Neural cell (in vitro differentiated cells): ENCODE measurements around the gene TNRC6C. TPM values are rescaled to one million over a fixed set of nuclear protein-coding genes. Genes with fewer than 3 reads are reported as not detected.

ENCODE experiments used
- H2AFZ ChIP-seq: fragments of 200-600, 300-800 bp; sonication (generic), shearing (Covaris generic); 2 replicates; pipeline ENCODE4 v1.6.0; 2014; ENCODE audit warnings: low read depth, mild to moderate bottlenecking, antibody characterized with exemption, low read length, moderate library complexity
- H3F3A ChIP-seq: fragments of 200-600 bp; shearing (Covaris generic); 2 replicates; pipeline ENCODE4 v1.6.1; 2016; ENCODE audit warnings: mild to moderate bottlenecking, moderate library complexity, mixed read lengths, antibody characterized with exemption, low read length; ENCODE audit not compliant: insufficient read depth, poor library complexity, severe bottlenecking
- H3K27ac ChIP-seq: fragments of 200-600, 300-800 bp; sonication (generic), shearing (Covaris generic); 2 replicates; pipeline ENCODE4 v1.5.1; 2014; ENCODE audit warnings: mild to moderate bottlenecking, low read length, moderate library complexity
- H3K27me3 ChIP-seq: fragments of 300-800, 200-600 bp; sonication (generic), shearing (Covaris generic); 2 replicates; pipeline ENCODE4 v1.6.0; 2014; ENCODE audit warnings: mild to moderate bottlenecking, low read depth, low read length, moderate library complexity; ENCODE audit not compliant: insufficient read depth
- H3K36me3 ChIP-seq: fragments of 300-800, 200-600 bp; sonication (generic), shearing (Covaris generic); 2 replicates; pipeline ENCODE4 v1.5.1; 2014; ENCODE audit warnings: mild to moderate bottlenecking, antibody characterized with exemption, low read length, moderate library complexity; ENCODE audit not compliant: insufficient read depth
- H3K4me2 ChIP-seq: fragments of 300-800, 200-600 bp; sonication (generic), shearing (Covaris generic); 2 replicates; pipeline ENCODE4 v1.6.0; 2014; ENCODE audit warnings: mild to moderate bottlenecking, low read length
- H3K4me3 ChIP-seq: fragments of 300-800, 200-600 bp; sonication (generic), shearing (Covaris generic); 2 replicates; pipeline ENCODE4 v1.5.1; 2014; ENCODE audit warnings: mild to moderate bottlenecking, low read length, moderate library complexity
- H3K79me2 ChIP-seq: fragments of 200-600 bp; shearing (Covaris generic); replicated peaks from 2 replicates; pipeline ENCODE4 v1.6.0; 2014; ENCODE audit warnings: mild to moderate bottlenecking, low read length, moderate library complexity; ENCODE audit not compliant: insufficient read depth
- H3K9ac ChIP-seq: fragments of 300-800, 200-600 bp; sonication (generic), shearing (Covaris generic); 2 replicates; pipeline ENCODE4 v1.6.1; 2016; ENCODE audit warnings: mild to moderate bottlenecking, low read length, mixed read lengths
- H3K9me2 ChIP-seq: fragments of 200-600 bp; shearing (Covaris generic); 2 replicates; pipeline ENCODE4 v1.6.1; 2016; ENCODE audit warnings: mild to moderate bottlenecking, low read length, mixed read lengths; ENCODE audit not compliant: insufficient read depth
- H3K9me3 ChIP-seq: fragments of 200-600, 300-800 bp; sonication (generic), shearing (Covaris generic); 2 replicates; pipeline ENCODE4 v1.6.1; 2016; ENCODE audit warnings: mild to moderate bottlenecking, mixed run types, low read length, moderate library complexity, mixed read lengths
- H4K20me1 ChIP-seq: fragments of 200-600 bp; shearing (Covaris generic); 2 replicates; pipeline ENCODE4 v1.6.1; 2016; ENCODE audit warnings: mild to moderate bottlenecking, mixed run types; ENCODE audit not compliant: insufficient read depth
- EP300 ChIP-seq: fragments of 450-650 bp; conservative IDR thresholded peaks from 2 replicates; pipeline ENCODE4 v1.6.1; 2014; ENCODE audit warnings: antibody characterized with exemption, mild to moderate bottlenecking, moderate library complexity; ENCODE audit not compliant: poor library complexity, severe bottlenecking
- EZH2 ChIP-seq: fragments of 200-600, 300-800 bp; shearing (Covaris generic), sonication (generic); IDR thresholded peaks from 2 replicates; pipeline ENCODE4 v1.6.1; 2014; ENCODE audit warnings: antibody characterized with exemption, low read length, borderline replicate concordance, mild to moderate bottlenecking; ENCODE audit not compliant: insufficient read depth, poor library complexity, severe bottlenecking
- MXI1 ChIP-seq: fragments of 450-650 bp; conservative IDR thresholded peaks from 2 replicates; pipeline ENCODE4 v1.6.1; 2014; ENCODE audit warnings: antibody characterized with exemption, mild to moderate bottlenecking; ENCODE audit not compliant: poor library complexity, severe bottlenecking
- POLR2AphosphoS5 ChIP-seq: IDR thresholded peaks from 2 replicates; pipeline ENCODE4 v1.6.1; 2012
- RAD21 ChIP-seq: fragments of 450-650 bp; conservative IDR thresholded peaks from 2 replicates; pipeline ENCODE4 v1.6.1; 2014; ENCODE audit warnings: antibody characterized with exemption, mild to moderate bottlenecking, moderate library complexity
- SMC3 ChIP-seq: fragments of 450-650 bp; conservative IDR thresholded peaks from 2 replicates; pipeline ENCODE4 v1.6.1; 2014; ENCODE audit warnings: antibody characterized with exemption, mild to moderate bottlenecking, moderate library complexity; ENCODE audit not compliant: poor library complexity
- TAF1 ChIP-seq: IDR thresholded peaks from 2 replicates; pipeline ENCODE4 v1.6.1; 2012; ENCODE audit warnings: low read depth
- polyA plus RNA-seq: library from polyadenylated mRNA; depleted of rRNA; stranded (reverse); fragments of >200 nt; gene quantifications from 2 replicates; pipeline ENCODE4 v1.2.3, GENCODE V29; 2014
- TF ChIP-seq, protein P1 (sequence below): IDR thresholded peaks from 2 replicates; pipeline ENCODE4 v1.6.1; 2012; ENCODE audit warnings: borderline replicate concordance
- TF ChIP-seq, protein P2 (sequence below): fragments of 450-650 bp; IDR thresholded peaks from 2 replicates; pipeline ENCODE4 v1.5.1; 2014; ENCODE audit warnings: antibody characterized with exemption, mild to moderate bottlenecking, moderate library complexity; ENCODE audit not compliant: poor library complexity, severe bottlenecking

The TNRC6C gene
- polyA plus RNA-seq, 1 donor from 2014 or later, result 15.4 TPM

DNA sequence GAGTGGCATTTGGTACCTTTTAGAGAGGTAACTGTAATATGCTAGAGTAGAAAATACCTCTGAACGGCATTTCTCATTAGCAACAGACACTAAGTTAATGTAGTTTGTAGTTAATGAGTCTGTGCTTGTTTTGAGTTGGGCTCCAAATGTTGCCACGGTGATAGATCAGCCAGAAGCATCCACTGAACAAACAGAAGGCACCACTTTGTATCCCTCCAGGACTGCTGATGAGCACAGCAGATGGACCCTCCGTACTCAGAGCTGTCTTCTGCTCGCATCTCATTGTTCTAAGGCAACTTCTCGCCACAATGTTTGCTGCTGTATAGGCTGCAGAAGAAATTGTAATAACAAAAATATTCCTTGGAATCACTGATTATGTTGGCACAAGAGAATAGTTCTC lies 56.1 kb downstream of the TNRC6C start:
- TF ChIP-seq RAD21, result no peak
- TF ChIP-seq, protein P1, sequence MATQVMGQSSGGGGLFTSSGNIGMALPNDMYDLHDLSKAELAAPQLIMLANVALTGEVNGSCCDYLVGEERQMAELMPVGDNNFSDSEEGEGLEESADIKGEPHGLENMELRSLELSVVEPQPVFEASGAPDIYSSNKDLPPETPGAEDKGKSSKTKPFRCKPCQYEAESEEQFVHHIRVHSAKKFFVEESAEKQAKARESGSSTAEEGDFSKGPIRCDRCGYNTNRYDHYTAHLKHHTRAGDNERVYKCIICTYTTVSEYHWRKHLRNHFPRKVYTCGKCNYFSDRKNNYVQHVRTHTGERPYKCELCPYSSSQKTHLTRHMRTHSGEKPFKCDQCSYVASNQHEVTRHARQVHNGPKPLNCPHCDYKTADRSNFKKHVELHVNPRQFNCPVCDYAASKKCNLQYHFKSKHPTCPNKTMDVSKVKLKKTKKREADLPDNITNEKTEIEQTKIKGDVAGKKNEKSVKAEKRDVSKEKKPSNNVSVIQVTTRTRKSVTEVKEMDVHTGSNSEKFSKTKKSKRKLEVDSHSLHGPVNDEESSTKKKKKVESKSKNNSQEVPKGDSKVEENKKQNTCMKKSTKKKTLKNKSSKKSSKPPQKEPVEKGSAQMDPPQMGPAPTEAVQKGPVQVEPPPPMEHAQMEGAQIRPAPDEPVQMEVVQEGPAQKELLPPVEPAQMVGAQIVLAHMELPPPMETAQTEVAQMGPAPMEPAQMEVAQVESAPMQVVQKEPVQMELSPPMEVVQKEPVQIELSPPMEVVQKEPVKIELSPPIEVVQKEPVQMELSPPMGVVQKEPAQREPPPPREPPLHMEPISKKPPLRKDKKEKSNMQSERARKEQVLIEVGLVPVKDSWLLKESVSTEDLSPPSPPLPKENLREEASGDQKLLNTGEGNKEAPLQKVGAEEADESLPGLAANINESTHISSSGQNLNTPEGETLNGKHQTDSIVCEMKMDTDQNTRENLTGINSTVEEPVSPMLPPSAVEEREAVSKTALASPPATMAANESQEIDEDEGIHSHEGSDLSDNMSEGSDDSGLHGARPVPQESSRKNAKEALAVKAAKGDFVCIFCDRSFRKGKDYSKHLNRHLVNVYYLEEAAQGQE, result no peak
- TF ChIP-seq SMC3, result no peak
- TF ChIP-seq EP300, result no peak
- no peak for TF ChIP-seq MXI1
- TF ChIP-seq EZH2, result no peak
- no peak for TF ChIP-seq POLR2AphosphoS5
- TF ChIP-seq, protein P2, sequence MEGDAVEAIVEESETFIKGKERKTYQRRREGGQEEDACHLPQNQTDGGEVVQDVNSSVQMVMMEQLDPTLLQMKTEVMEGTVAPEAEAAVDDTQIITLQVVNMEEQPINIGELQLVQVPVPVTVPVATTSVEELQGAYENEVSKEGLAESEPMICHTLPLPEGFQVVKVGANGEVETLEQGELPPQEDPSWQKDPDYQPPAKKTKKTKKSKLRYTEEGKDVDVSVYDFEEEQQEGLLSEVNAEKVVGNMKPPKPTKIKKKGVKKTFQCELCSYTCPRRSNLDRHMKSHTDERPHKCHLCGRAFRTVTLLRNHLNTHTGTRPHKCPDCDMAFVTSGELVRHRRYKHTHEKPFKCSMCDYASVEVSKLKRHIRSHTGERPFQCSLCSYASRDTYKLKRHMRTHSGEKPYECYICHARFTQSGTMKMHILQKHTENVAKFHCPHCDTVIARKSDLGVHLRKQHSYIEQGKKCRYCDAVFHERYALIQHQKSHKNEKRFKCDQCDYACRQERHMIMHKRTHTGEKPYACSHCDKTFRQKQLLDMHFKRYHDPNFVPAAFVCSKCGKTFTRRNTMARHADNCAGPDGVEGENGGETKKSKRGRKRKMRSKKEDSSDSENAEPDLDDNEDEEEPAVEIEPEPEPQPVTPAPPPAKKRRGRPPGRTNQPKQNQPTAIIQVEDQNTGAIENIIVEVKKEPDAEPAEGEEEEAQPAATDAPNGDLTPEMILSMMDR, result no peak
- TF ChIP-seq TAF1, result no peak
- no peaks in the 10 kb centered on the region for H4K20me1 ChIP-seq
- no peaks in the 10 kb centered on the region for H3K9me3 ChIP-seq
- H3K27me3 ChIP-seq, result no peaks in the 10 kb centered on the region
- no peak overlapping the region for H3K27ac ChIP-seq
- H3K4me3 ChIP-seq, result no peak overlapping the region
- no peaks in the 10 kb centered on the region for H3K9me2 ChIP-seq
- H3F3A ChIP-seq, result peaks cover 1% of the 10 kb centered on the region
- H3K79me2 ChIP-seq, result no peaks in the 10 kb centered on the region
- no peak overlapping the region for H3K9ac ChIP-seq
- H2AFZ ChIP-seq, result no peak overlapping the region
- H3K36me3 ChIP-seq, result peaks cover 22% of the 10 kb centered on the region
- no peak overlapping the region for H3K4me2 ChIP-seq

DNA sequence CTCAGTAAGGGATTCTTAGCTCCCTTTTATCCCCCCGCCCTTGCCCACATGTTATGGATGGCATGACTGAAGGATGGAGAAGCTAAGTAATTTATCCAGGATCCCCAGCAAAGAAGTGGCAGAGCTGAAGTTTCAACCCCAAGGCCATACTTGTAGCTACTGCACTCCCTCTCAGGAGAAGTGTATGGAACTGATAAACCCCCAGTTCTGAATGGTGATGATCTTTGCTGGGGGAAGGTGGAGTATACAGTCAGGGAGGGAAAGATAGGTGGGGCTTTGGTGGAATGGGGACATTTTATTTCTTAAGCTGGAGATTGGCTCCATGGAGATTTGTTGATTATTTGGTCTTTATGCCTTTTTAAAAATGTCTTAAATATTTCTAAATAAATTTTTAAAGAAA lies 58.3 kb downstream of the TNRC6C start:
- Histone ChIP-seq H3K79me2 (peaks cover under 1% of the 10 kb centered on the region), H3K4me3 (no peak overlapping the region), H3K27me3 (no peaks in the 10 kb centered on the region), H4K20me1 (no peaks in the 10 kb centered on the region), H3K9ac (no peak overlapping the region), H3K36me3 (peaks cover 15% of the 10 kb centered on the region), H3K9me3 (no peaks in the 10 kb centered on the region), H3F3A (peaks cover 5% of the 10 kb centered on the region), H3K27ac (no peak overlapping the region), H3K4me2 (no peak overlapping the region), H2AFZ (no peak overlapping the region), H3K9me2 (no peaks in the 10 kb centered on the region)
- TF ChIP-seq EZH2, result no peak
- TF ChIP-seq, protein P2, result no peak
